Cardiac septum (tissue), 1 donor: ENCODE results near the gene C10orf105. TPM values are rescaled to one million over a fixed set of nuclear protein-coding genes. Genes with fewer than 3 reads are reported as not detected.

ENCODE experiments used
- DNase-seq: peaks from one replicate; pipeline ENCODE4 v3.0.0-alpha.2; 2020; ENCODE audit warnings: low spot score
- intact Hi-C: fragments of 100-400 bp; cut with DNase I; formaldehyde crosslinking; loops from one replicate; pipeline ENCODE4 v1.14.0; 2022
- total RNA-seq: library from RNA; stranded (reverse); fragmentation: NEBNext Ultra II Directional; extraction: Animal tissue kit (Norgen Biotek cat#: 25700); gene quantifications from one replicate; pipeline ENCODE4 v1.2.1, GENCODE V29; 2021
- donor health status: DM: no; HTN: no; CAD: no.

C10orf105 gene
- total RNA-seq, 1 donor from 2014 or later, result not detected

DNA sequence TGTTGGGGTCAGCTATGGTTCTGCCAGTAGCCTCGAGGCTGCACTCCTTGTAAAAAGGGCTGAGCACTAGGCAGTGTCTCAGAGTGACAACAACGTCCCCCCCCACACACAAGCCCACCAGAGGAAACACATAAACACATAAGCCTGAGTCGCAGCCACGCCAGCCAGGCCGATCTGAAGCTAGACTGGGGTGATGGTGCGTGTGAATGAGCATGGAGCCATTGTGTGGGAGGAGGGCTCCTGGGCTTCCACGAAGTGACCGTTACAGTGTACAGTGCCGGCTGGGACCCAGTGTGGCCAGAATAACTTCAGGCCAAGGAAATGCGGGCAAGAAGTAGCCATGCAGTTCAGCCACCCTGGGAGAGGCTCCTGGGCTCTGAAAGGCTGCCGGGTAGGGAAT, 3.7 kb upstream of the C10orf105 start:
- intact Hi-C loops, result no loop called here

GRCh38 chr10:71722849-71723248, 3.3 kb upstream of the C10orf105 start:
- intact Hi-C loops, result no loop called here

More for the DNA sequence above, 3.7 kb upstream of the C10orf105 start:
- no peak for DNase-seq

DNA sequence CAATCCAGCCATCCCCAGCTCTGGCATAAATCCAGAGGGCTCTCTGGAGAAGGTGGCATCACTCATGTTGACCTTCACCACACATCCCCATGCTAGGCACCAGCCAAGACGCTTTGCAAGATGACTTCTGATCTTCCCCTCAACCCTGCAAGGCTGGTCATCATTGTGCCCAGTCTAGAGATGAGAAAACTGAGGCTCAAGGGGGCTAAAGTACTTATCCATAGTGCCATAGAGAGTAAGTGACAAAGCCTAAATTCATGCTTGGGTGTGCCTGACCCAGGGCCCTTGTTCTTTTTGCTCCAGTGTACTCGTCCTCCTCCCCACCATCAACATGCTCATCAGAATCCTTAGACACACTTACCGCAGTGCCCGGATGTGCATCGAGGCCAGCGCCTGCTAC, 1.7 kb upstream of the C10orf105 start:
- DNase-seq, result no peak
- intact Hi-C loops, result no loop called here

More at GRCh38 chr10:71722849-71723248, 3.3 kb upstream of the C10orf105 start:
- no peak for DNase-seq

- intact Hi-C loops, result no loop called here
- DNase-seq, result no peak
Observed at GRCh38 chr10:71720288-71720687, 710 bp upstream of the C10orf105 start.

GRCh38 chr10:71719042-71719441, 536 bp downstream of the C10orf105 start:
- no peak for DNase-seq
- intact Hi-C loops, result loop anchor here (10.0 kb wide), 1 partner anchor 166 kb away; no protein-coding TSS in a partner anchor

DNA sequence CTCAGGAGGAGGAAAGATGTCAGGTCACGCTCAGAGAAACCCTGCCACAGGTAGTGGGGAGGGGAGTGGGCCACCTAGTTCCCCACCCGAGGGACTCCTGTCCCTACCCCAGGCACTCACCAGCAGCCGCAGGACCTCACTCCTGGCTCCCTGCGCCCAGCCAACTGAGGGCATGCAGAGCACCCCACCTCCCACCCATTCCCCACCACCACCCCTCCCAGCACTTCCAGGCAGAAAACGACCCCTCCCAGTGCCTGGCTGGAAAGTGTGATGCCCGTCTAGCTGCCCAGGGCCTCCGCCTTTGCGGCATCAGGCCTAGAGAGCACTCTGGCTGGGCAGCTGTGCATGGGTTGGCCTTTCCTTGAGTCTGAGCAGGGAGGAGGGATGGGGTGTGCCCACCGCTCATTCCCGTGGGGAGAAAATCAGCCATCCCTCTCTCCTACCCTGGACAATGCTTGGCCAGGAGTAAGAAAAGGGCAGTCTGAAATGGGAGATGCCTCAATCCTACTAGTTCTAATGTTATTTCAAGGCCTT, 1.3 kb downstream of the C10orf105 start:
- intact Hi-C loops, result loop anchor here (10.0 kb wide), 1 partner anchor 167 kb away; no protein-coding TSS in a partner anchor
- no peak for DNase-seq

GRCh38 chr10:71717551-71717951, 2.0 kb downstream of the C10orf105 start:
- intact Hi-C loops, result loop anchor here (10.0 kb wide), 1 partner anchor 167 kb away; no protein-coding TSS in a partner anchor
- DNase-seq, result no peak

DNA sequence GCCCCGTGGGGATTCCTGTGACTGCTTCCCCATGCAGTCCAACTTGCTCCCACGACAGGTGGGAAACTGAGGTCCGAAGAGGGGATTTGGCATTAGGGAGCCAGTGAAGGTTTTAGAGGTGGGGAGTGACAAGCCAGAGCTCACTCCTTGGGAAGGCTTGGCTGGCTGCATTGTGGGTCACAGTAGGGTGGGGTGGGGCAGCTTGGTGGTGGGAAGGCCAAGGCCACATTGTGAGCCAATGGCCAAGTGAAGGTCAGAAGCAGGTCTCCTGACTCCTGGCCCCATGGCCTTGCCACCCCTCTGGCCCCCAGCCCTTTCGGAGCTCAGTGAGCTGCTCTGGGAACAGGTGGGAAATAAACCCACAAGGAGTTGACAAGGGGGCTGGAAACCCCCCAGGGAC, 2.5 kb downstream of the C10orf105 start:
- DNase-seq, result no peak

GRCh38 chr10:71716426-71716825, 3.2 kb downstream of the C10orf105 start:
- intact Hi-C loops, result loop anchor here (10.0 kb wide), 1 partner anchor 168 kb away; no protein-coding TSS in a partner anchor
- no peak for DNase-seq

More for the DNA sequence above, 2.5 kb downstream of the C10orf105 start:
- intact Hi-C loops, result loop anchor here (10.0 kb wide), 1 partner anchor 168 kb away; no protein-coding TSS in a partner anchor

GRCh38 chr10:71715860-71716259, 3.7 kb downstream of the C10orf105 start:
- intact Hi-C loops, result loop anchor here (10.0 kb wide), 1 partner anchor 169 kb away; no protein-coding TSS in a partner anchor

GRCh38 chr10:71715026-71715425, 4.6 kb downstream of the C10orf105 start:
- intact Hi-C loops, result loop anchor here (10.0 kb wide), 1 partner anchor 170 kb away; no protein-coding TSS in a partner anchor
- no peak for DNase-seq

More at GRCh38 chr10:71715860-71716259, 3.7 kb downstream of the C10orf105 start:
- DNase-seq, result no peak

GRCh38 chr10:71714592-71714991, 5.0 kb downstream of the C10orf105 start:
- no peak for DNase-seq
- intact Hi-C loops, result loop anchor here (10.0 kb wide), 1 partner anchor 170 kb away; no protein-coding TSS in a partner anchor

- DNase-seq, result no peak
- intact Hi-C loops, result loop anchor here (10.0 kb wide), 1 partner anchor 171 kb away; no protein-coding TSS in a partner anchor
Observed at GRCh38 chr10:71714031-71714410, 5.6 kb downstream of the C10orf105 start.

- DNase-seq, result peak; percentile 90
- intact Hi-C loops, result loop anchor here (2.0 to 10.0 kb wide), 2 partner anchors 59 to 171 kb away; partner anchors contain the start of gene VSIR
Observed at GRCh38 chr10:71713135-71714030, 6.2 kb downstream of the C10orf105 start.

DNA sequence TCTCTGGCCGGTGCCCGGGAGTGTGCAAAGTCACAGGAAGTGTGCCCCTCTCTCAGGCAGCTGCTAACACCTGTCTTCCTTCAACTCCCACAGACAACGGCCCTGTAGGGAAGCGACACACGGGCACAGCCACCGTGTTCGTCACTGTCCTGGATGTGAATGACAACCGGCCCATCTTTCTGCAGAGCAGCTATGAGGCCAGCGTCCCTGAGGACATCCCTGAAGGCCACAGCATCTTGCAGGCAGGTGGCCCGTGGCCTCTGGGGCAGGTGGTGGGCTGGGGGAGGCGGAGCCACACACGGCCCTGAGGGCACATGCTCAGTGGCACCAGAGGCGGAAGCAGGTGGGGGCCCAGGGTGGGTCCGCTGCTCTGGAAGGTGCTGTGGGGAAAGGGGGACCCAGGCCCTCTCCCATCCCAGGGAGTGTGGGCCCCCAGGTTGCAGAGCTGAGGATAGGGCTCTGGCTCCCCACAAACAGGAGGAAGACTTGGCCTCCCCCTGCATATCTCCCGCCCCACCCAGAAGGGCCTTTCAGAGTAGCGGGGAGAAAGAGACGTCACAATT, 6.9 kb downstream of the C10orf105 start:
- DNase-seq, result no peak
- intact Hi-C loops, result loop anchor here (2.0 to 10.0 kb wide), 2 partner anchors 60 to 172 kb away; partner anchors contain the start of gene VSIR

DNA sequence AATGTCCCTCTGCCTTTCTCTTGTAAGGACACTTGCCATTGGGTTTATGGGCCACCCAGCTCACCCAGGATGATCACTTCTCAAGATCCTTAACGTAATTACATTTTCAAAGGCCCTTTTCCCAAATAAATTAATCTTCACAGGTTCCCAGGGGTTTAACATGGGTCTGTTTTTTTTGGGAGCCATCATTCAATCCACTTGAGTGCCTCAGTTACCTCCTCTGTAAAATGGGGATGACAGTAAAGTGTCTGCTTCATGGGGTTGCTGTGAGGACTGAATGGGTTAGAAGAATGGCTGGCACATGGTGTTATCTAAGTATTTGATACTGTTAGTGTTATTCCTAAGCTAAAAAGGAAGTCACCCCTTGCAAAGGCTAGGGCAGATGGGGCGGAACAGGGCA, 7.4 kb downstream of the C10orf105 start:
- intact Hi-C loops, result loop anchor here (2.0 to 10.0 kb wide), 2 partner anchors 61 to 173 kb away; partner anchors contain the start of gene VSIR
- DNase-seq, result no peak

GRCh38 chr10:71711052-71711623, 8.4 kb downstream of the C10orf105 start:
- no peak for DNase-seq
- intact Hi-C loops, result loop anchor here (10.0 kb wide), 1 partner anchor 174 kb away; no protein-coding TSS in a partner anchor

DNA sequence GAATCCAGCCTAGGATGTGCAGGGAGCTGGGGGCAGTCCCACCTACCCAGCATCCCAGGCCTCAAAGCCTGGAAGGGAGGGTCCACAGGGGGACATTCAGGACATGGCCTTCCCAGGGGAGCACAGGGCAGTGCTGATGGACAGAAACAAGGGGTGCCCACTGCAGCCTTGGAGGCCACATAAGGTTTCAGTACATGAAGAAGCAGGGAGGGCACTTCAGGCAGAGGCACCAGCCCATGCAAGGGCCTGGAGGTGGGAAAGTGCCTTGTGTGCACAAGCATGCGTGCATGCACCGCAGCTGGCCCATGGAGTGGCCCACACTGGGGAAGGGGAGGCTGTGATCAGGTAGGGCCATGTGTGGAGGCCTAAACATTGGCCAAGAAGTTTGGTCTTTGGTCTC, 9.1 kb downstream of the C10orf105 start:
- no peak for DNase-seq
- intact Hi-C loops, result loop anchor here (10.0 kb wide), 1 partner anchor 174 kb away; no protein-coding TSS in a partner anchor
